HS-27A (cell line): ENCODE results near the gene GLS.
"Not testable (repeated sequence)": the region's sequence is repeated elsewhere in the genome, so short reads cannot be mapped to it uniquely, and the experiment has no call there.

Source experiments
- DNase-seq: peaks from one replicate; pipeline ENCODE4 v3.0.0-alpha.2; 2012; ENCODE audit warnings: low read depth, missing footprints

Gene GLS

DNA sequence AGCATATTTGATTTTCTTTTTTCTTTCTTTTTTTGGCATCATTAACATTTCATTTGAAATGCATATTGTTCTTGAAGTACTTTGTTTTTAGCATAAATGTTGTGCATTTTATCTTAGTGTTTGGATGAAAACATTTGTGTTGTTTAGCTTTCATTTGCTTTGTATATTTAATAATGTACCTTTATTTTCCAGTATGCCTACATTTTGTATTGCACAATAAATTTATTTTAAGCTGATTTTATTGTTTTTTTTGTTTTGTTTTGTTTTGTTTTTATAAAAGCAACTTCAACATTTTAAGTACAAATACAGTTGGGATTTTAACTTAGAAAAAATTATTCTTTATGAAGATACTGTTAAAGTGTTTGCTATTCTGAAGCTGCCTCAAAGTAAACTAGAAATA, 54.4 kb downstream of the GLS start:
- no peak for DNase-seq

DNA sequence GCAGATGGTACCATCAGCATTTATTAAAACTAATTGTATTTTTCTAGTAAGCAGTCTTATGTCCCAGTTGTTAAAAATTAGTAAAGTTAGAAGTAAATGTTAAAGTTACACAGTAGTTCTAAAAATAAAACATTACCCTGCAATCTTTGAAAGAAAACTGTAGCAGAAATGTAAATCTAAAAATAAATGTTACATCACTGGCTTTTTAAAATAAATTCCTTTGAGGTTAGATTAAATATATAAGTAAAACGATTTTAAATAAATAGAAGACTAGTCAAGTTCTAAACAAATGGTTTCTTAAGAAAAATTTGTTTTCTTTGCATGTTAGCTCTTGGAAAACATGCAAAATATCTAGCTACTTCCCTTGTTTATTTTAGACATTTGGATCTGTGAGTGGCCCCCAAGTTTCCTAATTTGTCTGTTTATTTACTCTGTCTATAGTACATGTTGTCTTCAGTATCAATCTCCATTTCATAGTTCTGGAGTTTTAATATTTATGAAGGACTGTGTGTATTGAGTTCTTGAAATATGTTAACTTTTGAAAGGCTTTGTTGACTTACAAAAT, 58.2 kb downstream of the GLS start:
- no peak for DNase-seq

DNA sequence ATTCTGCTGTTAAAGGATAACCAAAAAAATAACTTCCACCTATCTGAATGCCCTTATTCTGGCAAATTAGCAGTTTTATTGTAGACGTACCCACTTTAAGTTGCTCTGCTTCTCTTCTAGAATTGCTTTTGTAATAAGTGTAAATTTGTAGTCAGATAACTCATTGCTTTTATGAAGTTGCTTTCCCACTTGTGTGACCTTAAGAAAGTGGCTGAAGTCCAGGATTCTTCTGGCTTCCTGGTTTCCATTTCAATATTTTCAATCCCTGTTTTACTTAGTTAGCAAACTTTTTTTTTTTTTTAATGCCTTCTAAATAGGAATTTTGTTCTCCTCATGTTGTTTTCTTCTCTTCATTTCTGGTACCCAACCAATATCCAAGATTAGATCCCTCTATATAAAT, 59.8 kb downstream of the GLS start:
- no peak for DNase-seq

DNA sequence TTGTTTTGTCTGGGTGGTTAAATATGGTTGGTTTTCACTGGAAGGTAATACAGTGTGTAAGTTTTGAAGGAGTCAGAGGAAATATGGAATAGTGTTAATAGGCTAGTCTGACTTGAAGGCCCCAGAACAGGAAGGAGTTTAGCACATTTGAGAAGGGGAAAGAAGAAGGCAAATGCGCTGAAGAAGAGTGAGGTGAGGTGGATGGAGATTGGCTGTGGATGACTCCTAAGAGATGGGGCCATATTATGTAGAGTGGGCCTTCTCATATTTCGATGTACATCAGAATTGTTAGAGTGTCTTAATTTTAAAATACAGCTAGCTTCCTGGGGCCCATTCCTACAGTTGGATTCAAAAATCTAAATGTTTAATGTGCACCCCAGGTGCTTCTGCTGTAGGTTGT, 61.0 kb downstream of the GLS start:
- no peak for DNase-seq

DNA sequence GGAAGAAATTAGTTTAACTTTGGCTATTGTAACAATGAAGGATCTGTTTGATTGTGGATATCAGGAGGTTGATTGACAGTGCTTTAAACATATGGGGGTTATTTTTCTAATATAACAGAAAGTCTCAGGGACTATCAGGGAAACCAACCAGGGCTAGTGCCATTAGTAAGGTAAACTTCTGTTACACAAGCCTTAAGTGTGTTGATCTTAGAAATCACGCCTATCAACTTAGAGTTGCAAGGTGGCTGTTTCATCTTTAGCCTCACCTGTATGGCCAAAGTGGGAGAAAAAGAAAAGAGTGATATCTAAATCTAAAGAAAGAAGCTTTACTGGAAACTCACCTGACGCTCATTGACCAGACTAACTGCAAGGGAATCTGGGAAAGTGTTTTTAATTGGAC, 62.1 kb downstream of the GLS start:
- DNase-seq: no peak

DNA sequence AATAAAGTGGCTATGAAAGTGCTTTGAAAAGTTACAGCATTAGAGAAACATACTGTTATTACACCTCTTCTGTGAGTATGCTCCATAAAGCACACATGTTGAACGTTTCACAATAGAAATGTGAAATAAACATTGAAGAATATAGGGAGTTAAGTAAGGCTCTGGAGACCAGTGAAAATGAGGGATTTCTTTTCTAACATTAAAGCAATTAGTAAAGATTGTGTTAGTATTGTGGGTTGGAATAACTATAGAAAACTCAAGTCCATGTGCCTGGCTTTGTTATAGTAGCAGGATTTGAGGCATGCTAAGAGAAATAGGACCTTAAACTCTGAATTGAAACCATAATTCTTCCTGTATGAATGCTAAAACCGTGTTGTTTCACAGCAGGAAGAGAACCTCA, 63.1 kb downstream of the GLS start:
- DNase-seq: no peak

DNA sequence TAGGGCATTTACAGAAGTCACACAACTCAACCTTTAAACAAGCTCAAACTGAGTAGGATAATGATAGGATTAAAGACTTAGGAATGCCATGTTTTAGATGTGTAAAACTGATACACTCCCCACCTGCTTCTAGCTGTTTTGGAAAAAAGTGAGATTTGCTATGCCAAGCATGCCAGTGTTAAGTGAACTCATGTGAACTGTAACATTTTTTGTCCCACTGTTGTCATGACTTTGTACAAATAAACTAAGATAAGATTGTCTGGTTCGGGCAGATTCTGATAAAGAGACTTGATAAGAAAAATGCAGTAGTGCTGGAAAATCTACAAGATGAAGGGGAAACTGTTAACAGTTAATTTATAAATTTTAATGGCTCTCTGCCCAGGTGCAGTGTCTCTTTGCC, 66.5 kb downstream of the GLS start:
- DNase-seq: peak; percentile 23

DNA sequence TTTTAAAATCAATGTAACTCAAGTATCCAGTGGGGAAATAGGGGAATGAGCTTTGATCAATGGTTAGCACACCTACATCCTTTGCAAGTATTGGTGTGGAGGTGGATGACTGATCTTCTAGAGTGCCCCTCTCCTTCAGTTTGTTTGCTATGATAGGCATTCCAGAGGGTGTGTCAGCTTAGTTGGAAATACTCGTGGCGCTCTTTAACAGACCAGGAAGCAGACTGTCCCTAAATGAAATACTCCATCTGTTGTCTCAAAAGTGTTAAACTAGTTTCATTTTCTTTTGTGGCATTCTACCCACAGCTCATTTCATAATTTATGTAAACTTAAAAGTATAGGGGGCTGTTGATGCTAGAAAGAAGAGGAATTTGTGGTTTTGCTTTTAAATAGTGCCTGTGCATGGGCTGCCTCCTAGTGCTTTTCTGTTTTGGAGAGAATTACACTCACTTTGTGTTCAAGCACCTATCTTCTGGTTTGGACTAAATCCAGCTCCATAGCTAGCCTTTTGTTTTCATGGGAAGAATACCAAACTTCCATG, 67.2 kb downstream of the GLS start:
- DNase-seq: peak; percentile 51

DNA sequence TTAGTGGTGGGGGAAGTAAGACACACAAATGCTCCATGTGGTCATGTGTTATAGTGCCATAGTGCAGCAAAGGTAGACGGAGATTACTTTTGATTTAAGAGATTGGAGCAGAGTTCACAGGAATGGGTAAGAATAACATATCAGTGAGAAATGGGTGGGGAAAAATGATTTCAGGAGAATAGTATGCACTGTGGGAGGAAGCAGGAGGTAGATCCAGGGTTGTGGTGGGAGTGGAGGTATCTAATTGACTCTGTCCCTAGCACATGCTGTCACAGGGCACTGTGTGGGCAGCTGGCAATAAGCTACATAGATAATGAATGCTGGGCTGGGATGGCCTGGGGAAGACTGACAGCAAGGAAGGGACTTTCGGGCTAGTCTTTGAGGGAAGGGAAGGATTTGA, 68.0 kb downstream of the GLS start:
- peak; percentile 47 for DNase-seq

DNA sequence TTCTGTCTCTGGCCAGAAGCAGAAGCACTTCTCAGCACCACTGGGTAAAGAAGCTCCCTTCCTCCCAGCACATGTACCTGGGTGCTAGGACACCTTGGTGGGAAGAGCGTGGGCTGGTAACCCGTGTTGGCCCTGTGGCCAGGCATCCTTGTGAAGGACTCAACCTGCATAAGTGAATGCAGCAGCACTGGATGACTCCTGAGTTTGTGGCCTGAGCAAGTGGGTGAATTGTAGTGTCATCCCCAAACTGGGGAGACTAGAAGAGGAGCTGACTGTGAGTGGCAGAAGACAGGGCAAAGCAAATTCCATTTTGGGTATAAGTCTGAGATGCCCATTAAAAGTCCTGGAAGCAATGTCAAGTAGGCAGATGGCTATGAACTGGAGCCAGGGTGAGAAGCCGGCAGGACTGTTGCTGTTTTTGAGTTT, 70.0 kb downstream of the GLS start:
- DNase-seq: no peak

DNA sequence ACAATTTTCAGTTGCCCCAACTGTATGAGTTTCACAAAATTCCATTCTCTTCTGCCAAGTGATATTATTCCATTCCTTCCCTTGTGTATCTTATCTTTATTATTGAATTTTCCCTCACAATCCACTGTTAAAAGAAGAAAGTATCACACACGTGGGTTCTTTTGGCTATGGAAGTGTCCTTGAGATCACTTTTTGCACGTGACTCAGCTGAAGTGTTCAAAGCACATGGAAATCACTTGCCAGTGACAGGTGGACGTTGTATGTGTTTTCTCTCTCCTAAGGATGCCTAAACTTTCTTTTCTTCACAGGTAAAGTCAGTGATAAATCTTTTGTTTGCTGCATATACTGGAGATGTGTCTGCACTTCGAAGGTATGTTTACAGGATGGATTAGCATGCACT, 72.6 kb downstream of the GLS start:
- no peak for DNase-seq

DNA sequence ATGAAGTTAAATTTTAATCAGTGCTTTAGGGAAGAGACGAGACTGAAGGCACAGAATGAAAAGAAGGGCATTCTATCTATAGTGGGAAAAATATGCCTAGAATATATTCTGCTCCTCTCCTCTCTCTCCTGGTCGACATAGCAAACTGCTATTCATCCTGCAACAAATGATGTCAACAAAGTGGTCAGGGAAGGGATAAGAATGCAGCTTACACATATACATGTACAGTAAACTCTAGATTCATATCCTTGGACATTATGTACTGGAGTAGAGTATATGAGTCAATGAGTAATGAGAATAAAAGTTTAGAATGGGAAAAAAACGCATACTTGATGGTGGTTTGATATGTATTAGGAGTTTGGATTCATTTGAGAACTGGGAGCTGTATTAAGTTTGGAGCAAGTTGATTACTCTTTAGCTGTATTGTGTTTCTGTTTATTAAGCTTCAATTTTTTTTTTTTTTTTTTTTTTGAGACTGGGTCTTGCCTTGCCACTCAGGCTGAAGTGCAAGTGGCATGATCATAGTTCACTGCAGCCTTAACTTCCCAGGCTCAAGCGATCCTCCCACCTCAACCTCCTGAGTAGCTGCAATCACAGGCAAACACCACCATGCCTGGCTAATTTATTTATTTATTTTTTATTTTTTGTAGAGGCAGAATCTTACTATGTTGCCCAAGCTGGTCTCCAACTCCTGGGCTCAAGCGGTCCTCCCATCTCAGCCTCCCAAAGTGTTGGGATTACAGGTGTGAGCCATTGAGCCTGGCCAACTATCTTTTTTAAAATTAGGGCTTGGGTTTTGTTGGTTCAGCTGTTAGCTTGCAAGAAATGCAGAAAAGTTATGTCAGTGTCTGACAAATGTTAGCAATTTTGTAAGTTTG, 79.5 kb downstream of the GLS start:
- DNase-seq: no peak

DNA sequence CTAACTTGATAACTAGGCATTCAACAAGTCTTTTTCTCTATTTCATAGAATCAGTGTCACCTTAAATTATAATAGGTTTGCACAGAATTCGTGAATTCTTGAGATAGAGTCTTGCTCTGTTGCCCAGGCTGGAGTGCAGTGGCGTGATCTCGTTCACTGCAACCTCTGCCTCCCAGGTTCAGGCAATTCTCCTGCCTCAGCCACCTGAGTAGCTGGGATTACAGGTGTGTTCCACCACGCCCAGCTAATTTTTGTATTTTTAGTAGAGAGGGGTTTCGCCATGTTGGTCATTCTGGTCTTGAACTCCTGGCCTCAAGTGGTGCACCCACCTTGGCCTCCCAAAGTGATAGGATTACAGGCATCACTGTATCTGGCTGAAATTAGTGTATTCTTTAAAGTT, 80.5 kb downstream of the GLS start:
- DNase-seq: not testable (repeated sequence)

DNA sequence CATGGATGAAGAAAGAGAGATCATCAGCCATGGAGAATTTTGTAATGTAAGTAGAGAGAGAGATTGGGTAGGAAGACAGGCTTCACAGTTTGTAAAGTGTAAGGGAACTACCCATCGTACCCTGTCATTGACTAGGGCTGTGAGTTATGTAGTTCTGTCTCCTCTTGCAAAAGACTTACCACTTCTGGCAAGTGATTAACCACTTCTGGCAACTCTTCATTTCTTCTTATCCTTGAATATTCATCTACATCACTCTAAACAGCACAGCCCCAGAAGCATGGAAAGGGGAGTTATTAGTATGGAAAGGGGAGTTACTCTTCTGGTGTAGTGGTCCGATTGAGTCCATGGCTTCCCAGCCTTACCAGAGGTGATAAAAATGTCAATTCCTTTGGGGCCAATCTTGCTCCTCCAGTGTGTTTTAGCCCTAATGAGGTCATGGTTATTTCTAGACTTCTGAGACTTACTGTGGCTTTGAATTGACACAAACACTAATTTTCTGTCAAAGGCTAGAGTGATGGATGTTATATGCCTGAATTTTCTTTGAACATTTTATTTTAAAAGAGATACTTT, 81.4 kb downstream of the GLS start:
- DNase-seq: no peak

DNA sequence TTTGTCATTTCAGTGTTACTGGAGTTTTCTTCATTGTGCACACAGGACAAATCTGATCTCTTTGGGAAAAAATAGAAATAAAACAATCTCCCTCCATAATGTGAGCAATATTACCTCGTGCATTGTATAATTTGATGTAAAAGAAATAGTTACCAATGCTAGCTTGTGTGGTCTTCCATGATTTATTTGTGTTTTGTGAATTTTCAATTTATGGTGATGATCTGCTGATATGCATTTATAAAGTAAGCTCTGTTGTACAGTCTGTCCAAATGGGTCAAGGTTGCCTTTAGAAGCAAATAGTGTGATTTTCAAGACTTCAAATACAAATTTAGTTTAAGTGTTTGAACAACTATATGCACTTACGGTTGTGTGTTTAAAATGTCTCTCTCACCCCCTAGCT, 82.5 kb downstream of the GLS start:
- no peak for DNase-seq

DNA sequence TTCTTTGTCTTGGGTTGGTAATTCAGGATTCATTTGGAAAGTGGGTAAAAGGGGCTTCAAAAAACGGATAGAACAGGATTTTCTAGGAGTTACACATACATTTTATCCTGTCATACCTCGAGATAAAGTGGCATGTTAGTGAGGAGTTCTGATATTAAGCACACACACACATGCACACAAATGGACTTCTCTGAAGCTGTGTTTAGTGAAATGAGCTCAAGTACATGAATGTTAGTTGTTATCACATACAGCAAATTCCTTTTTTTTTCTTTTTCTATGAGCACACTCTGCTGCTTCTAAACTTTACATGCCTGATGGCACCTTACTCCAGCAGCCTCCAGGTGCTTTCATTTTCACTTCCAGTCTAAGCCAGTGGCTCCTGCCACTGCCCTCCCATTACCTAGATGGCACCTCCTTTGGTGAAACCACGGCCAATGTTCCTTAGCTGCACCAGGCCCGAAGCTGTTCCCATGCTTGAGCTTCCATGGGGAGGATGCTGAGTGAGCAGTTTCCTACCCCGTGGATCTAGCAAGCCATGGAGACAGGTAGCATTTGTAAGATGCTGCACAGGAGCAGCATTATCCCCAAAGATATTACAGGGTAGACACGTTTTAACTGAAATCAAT, 83.7 kb downstream of the GLS start:
- no peak for DNase-seq

DNA sequence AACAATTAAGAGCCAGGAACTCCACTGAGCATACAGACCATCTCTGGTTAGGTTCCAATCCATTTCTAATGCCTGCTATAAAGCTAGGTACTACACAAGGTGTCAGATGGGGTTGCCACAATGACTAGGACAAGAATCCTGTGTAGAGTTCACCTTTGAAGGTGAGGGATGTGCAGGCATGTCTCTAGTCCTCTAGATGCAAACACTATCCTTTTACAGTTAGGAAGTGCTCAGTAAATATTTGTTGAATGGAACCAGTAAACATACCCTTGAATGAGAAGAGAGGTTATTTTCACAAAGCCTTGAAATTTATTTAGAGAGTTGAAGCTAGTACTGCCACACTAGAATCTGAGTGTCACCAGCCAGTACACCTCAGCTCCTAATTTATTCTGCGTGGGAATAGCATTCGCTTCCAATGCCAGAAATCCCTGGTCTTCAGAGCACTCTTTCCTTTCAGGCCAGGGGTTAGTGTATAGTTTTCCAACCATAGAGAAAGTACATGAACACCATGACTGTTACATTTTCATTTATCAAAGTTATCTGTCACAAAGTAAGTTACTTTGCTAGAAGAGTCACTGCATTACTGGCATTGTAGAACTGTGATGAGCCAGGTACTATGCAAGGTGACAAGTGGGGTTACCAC, 85.1 kb downstream of the GLS start:
- no peak for DNase-seq

DNA sequence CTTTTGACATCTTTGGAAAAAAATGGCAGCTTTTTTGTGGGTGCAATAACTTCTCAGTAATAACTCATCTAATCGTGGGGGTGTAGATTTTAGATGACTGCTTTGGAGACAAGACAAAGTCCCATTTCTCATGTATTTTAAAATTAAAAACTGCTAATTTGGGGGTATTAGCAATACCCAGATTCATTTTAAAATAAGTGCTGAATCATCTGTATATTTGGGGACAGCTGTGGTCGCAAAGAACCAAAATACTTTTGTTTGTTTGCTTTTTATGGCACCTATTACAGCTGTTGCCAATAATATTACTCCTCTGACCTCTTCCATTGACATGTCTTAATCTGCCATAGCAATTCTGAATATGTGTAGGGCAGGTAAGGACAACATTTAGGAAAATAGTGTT, 87.9 kb downstream of the GLS start:
- DNase-seq: no peak

DNA sequence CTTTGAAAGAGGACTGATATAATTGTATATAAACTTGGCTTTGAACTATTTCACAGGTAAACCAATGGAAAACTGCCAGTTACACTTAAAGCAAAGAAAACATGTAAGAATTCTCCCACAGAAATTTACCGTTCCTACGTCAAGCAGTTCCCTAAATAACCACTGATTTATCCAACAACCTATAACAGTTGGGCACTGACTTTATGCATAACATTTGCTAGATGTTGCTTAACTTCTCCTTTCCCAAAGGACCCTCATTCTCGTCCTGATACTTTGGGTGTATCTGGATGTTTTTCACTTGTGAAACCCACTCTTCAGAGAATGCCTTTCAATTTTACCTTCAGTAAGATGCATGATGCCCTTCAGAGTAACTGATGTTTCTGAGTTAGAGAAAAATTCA, 89.5 kb downstream of the GLS start:
- DNase-seq: no peak

DNA sequence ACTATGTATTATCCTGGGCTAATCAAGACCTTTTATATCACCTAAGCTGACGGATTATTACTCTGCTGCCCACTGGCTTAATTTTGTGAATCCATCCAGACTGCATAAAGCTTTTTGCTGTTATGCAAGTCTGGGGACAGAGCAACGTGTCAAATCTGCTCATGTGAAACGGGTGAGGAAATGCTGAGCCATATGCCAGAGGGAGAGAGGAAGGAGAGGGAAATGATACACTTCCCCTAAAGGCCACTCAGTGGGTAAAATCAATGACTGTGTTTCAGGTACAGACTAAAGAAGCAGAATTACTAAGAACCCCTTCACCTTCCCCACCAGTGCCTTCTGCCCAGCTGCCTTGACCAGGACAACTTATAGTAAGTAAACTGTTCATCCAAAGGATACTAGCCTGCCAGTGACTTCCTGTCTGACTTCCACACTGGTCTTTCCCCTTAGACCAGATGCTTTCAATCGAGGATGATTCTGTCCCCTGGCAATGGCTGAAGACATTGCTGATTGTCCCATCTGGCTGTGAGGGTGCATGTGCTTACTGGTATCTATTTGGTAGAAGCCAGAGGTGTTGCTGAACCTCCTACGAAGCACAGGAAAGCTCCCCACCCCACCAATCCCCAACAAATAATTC, 90.4 kb downstream of the GLS start:
- DNase-seq: no peak

DNA sequence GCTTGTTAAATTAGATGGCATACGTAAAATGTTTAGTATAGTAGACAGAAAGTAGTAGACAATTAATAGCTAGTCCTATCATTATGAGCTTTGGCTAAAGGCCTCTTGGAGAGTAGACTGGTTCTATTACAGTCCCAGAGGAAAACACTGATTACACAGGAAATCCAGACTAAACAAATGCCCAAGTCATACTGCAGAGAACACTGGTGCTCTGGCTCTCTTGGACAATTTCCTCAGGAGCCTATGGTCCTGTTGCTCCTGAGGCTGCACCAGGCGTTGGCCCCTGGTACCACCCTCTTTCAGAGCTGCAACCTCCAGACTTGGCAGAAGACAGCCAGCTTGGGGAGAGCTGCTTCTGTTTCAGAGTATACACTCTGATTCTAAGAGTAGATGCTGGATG, 91.6 kb downstream of the GLS start:
- DNase-seq: no peak

DNA sequence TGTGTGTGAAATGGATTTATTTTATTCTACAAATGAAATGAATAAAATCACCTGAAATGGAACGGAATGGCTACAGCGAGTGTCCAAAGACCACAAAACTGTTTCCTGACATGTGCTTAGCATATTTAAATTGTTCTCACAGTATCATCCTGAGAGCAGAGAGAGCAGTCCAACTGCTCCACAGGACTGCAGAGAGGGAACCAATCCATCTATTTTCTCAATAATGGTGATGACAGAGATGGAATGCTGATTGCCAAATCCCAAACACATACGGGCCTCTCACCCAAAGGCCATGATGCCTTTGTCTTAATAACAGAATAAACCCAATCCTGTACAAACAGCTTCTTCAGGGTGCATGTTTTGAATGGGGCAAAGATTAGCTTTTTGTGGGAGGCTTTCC, 92.2 kb downstream of the GLS start:
- no peak for DNase-seq
